HEK293 (cell line): ENCODE measurements around the gene ANKRD11.

Experiments used
- HOXD13 ChIP-seq: sonication (generic); formaldehyde crosslinking; IDR thresholded peaks from 2 replicates; pipeline ENCODE4 v1.8.0; 2022; ENCODE audit warnings: missing genetic modification reagents, borderline replicate concordance
- KLF1 ChIP-seq: fragments of 450-650 bp; formaldehyde crosslinking; IDR thresholded peaks from 2 replicates; pipeline ENCODE4 v1.5.1; 2016; ENCODE audit warnings: missing biosample characterization, missing genetic modification characterization
- KLF16 ChIP-seq: fragments of 450-650 bp; formaldehyde crosslinking; IDR thresholded peaks from 2 replicates; pipeline ENCODE4 v1.5.1; 2017; ENCODE audit warnings: missing biosample characterization, missing genetic modification characterization
- ZFP37 ChIP-seq: fragments of 450-650 bp; formaldehyde crosslinking; IDR thresholded peaks from 2 replicates; pipeline ENCODE4 v1.5.1; 2016; ENCODE audit warnings: missing biosample characterization, missing genetic modification characterization
- ZNF16 ChIP-seq: fragments of 450-650 bp; formaldehyde crosslinking; IDR thresholded peaks from 2 replicates; pipeline ENCODE4 v1.5.1; 2016; ENCODE audit warnings: low read depth, missing biosample characterization, missing genetic modification characterization
- ZNF24 ChIP-seq: fragments of 450-650 bp; formaldehyde crosslinking; IDR thresholded peaks from 2 replicates; pipeline ENCODE4 v1.5.1; 2016; ENCODE audit warnings: missing biosample characterization, missing genetic modification characterization
- TF ChIP-seq, protein P1 (sequence below): fragments of 450-650 bp; IDR thresholded peaks from 2 replicates; pipeline ENCODE4 v1.5.1; 2018; ENCODE audit warnings: missing biosample characterization, missing genetic modification characterization
- TF ChIP-seq, protein P2 (sequence below): fragments of 450-650 bp; formaldehyde crosslinking; IDR thresholded peaks from 2 replicates; pipeline ENCODE4 v1.5.1; 2016; ENCODE audit warnings: missing biosample characterization, missing genetic modification characterization
- TF ChIP-seq, protein P3 (sequence below): IDR thresholded peaks from 2 replicates; pipeline ENCODE4 v1.6.1; 2011; ENCODE audit warnings: mild to moderate bottlenecking, low read depth, low read length, borderline replicate concordance
- TF ChIP-seq, protein P4 (sequence below): fragments of 450-650 bp; formaldehyde crosslinking; IDR thresholded peaks from 2 replicates; pipeline ENCODE4 v1.5.1; 2016; ENCODE audit warnings: missing biosample characterization, missing genetic modification characterization
- TF ChIP-seq, protein P5 (sequence below): fragments of 450-650 bp; formaldehyde crosslinking; IDR thresholded peaks from 2 replicates; pipeline ENCODE4 v1.5.1; 2016; ENCODE audit warnings: missing biosample characterization, missing genetic modification characterization

DNA sequence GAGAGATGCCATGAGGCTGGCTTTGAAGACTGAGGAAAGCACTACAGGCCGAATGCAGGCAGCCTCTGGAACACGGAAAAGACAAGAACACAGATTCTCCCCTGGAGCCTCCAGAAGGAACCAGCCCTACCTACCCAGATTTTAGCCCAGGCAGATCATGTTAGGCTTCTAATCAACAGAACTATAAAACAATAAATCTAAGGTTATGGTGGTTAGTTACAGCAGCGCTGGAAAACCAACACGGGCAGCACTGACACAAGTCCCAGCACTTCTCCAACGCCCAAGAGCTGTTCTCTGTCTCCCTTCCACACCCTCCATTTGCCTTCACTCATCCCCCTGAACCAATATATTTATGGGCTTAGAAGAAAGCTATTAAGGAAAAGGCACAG, 7.5 kb downstream of the ANKRD11 start:
- TF ChIP-seq, protein P1, sequence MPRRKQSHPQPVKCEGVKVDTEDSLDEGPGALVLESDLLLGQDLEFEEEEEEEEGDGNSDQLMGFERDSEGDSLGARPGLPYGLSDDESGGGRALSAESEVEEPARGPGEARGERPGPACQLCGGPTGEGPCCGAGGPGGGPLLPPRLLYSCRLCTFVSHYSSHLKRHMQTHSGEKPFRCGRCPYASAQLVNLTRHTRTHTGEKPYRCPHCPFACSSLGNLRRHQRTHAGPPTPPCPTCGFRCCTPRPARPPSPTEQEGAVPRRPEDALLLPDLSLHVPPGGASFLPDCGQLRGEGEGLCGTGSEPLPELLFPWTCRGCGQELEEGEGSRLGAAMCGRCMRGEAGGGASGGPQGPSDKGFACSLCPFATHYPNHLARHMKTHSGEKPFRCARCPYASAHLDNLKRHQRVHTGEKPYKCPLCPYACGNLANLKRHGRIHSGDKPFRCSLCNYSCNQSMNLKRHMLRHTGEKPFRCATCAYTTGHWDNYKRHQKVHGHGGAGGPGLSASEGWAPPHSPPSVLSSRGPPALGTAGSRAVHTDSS = no peak
- TF ChIP-seq, protein P2, sequence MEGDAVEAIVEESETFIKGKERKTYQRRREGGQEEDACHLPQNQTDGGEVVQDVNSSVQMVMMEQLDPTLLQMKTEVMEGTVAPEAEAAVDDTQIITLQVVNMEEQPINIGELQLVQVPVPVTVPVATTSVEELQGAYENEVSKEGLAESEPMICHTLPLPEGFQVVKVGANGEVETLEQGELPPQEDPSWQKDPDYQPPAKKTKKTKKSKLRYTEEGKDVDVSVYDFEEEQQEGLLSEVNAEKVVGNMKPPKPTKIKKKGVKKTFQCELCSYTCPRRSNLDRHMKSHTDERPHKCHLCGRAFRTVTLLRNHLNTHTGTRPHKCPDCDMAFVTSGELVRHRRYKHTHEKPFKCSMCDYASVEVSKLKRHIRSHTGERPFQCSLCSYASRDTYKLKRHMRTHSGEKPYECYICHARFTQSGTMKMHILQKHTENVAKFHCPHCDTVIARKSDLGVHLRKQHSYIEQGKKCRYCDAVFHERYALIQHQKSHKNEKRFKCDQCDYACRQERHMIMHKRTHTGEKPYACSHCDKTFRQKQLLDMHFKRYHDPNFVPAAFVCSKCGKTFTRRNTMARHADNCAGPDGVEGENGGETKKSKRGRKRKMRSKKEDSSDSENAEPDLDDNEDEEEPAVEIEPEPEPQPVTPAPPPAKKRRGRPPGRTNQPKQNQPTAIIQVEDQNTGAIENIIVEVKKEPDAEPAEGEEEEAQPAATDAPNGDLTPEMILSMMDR (tag by site-specific recombination) = no peak
- TF ChIP-seq ZNF16 = no peak
- no peak for TF ChIP-seq ZNF24
- TF ChIP-seq HOXD13 = no peak
- TF ChIP-seq, protein P3, sequence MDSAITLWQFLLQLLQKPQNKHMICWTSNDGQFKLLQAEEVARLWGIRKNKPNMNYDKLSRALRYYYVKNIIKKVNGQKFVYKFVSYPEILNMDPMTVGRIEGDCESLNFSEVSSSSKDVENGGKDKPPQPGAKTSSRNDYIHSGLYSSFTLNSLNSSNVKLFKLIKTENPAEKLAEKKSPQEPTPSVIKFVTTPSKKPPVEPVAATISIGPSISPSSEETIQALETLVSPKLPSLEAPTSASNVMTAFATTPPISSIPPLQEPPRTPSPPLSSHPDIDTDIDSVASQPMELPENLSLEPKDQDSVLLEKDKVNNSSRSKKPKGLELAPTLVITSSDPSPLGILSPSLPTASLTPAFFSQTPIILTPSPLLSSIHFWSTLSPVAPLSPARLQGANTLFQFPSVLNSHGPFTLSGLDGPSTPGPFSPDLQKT = no peak
- no peak for TF ChIP-seq ZFP37 (tag by site-specific recombination)
- TF ChIP-seq, protein P4, sequence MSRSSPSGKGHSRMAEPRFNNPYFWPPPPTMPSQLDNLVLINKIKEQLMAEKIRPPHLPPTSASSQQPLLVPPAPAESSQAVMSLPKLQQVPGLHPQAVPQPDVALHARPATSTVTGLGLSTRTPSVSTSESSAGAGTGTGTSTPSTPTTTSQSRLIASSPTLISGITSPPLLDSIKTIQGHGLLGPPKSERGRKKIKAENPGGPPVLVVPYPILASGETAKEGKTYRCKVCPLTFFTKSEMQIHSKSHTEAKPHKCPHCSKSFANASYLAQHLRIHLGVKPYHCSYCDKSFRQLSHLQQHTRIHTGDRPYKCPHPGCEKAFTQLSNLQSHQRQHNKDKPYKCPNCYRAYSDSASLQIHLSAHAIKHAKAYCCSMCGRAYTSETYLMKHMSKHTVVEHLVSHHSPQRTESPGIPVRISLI (tag by site-specific recombination) = no peak
- TF ChIP-seq KLF16 (tag by site-specific recombination) = no peak
- TF ChIP-seq, protein P5, sequence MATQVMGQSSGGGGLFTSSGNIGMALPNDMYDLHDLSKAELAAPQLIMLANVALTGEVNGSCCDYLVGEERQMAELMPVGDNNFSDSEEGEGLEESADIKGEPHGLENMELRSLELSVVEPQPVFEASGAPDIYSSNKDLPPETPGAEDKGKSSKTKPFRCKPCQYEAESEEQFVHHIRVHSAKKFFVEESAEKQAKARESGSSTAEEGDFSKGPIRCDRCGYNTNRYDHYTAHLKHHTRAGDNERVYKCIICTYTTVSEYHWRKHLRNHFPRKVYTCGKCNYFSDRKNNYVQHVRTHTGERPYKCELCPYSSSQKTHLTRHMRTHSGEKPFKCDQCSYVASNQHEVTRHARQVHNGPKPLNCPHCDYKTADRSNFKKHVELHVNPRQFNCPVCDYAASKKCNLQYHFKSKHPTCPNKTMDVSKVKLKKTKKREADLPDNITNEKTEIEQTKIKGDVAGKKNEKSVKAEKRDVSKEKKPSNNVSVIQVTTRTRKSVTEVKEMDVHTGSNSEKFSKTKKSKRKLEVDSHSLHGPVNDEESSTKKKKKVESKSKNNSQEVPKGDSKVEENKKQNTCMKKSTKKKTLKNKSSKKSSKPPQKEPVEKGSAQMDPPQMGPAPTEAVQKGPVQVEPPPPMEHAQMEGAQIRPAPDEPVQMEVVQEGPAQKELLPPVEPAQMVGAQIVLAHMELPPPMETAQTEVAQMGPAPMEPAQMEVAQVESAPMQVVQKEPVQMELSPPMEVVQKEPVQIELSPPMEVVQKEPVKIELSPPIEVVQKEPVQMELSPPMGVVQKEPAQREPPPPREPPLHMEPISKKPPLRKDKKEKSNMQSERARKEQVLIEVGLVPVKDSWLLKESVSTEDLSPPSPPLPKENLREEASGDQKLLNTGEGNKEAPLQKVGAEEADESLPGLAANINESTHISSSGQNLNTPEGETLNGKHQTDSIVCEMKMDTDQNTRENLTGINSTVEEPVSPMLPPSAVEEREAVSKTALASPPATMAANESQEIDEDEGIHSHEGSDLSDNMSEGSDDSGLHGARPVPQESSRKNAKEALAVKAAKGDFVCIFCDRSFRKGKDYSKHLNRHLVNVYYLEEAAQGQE = no peak
- TF ChIP-seq KLF1 (tag by site-specific recombination) = no peak
